GM18858 (cell line): ENCODE measurements around the gene MESP1.

ENCODE experiments used
- ATAC-seq: cut with Tn5 transposase; IDR thresholded peaks from one replicate; pipeline ENCODE4 v1.9.1; 2021; ENCODE audit not compliant: unreplicated experiment

Gene MESP1

DNA sequence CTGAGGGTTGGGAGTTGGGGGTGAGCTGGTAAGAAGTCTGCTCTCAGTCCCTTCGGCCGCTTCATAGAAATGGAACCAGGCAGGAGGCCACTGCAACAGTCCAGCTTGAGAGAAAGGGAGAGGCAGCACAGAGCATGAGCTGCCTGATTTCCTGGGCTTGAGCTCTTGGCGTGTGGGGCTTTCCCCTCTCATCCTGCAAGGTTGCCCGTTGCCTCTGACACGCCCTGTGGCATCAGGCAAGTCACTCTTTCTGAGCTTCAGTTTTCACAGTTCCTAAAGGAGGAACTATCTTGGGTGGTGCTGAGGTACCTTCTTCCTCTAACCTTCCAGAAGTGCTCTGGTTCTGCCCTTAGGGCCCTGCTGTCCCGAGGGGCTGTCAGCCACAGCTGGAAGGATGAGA, 30.0 kb upstream of the MESP1 start:
- ATAC-seq: no peak

DNA sequence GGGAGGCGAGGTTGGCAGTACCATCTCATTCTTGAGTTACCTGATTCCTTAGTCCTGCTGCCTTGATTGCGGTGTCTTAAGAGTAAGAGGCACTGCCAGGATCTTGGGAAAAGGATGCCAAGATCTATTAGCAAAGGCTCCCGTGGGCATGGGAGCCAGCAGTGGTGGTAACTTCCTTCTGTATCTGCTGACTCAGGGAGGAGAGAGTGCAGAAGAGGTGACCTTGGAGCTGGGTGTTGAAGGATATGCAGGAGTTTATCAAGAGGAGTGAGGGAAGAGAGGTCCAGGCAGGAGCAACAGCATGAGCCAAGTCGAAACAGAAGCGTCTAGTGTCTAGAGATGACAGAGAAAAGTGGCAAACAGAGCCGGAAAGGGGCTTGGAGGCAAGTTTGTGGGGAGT, 29.6 kb upstream of the MESP1 start:
- no peak for ATAC-seq

DNA sequence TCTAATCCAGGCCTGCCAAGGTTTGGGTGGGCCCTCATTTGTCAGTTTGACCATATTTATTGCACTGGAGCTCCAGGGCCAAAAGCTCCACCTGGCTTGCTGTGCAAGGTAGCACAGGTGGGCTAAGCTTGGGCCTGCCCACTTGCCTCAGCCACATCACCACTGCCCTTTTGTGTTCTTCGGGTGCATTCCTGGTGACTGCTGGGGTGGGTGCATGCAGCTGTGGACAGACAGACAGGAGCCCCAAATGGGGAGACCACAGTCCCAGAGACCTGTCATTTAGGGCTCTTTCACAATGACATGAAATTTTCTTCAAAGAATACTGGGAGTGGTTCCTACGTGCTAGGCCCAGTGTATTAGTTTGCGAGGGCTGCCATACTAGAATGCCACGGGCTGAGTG, 27.8 kb upstream of the MESP1 start:
- no peak for ATAC-seq

DNA sequence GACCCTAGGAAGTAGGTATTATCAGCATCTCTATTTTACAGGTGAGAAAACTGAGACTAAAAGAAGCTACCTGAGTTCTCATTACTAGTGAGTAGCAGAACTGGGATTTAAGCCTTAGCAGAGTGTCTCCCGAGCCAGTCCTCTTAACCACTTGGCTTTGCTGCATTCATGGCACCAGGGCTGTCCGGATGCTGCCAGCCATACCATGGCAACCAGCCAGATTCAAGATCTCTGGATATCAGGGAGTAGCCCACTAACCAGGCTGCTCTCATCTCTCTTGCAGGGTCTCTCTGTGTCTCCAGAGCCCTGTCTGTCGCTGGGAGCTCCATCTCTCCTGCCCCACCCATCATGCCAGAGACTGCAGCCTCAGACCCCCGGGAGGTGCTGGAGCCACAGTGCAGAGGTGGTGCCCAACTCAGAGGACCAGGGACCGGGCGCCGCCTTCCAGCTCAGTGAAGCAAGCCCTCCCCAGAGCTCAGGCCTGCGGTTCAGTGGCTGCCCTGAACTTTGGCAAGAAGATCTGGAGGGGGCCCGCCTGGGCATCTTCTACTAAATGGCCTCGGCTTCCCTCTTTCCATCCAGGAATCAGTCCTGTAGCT, 26.8 kb upstream of the MESP1 start:
- ATAC-seq: no peak

GRCh38 chr15:89777073-89777751, 26.2 kb upstream of the MESP1 start:
- ATAC-seq: no peak

DNA sequence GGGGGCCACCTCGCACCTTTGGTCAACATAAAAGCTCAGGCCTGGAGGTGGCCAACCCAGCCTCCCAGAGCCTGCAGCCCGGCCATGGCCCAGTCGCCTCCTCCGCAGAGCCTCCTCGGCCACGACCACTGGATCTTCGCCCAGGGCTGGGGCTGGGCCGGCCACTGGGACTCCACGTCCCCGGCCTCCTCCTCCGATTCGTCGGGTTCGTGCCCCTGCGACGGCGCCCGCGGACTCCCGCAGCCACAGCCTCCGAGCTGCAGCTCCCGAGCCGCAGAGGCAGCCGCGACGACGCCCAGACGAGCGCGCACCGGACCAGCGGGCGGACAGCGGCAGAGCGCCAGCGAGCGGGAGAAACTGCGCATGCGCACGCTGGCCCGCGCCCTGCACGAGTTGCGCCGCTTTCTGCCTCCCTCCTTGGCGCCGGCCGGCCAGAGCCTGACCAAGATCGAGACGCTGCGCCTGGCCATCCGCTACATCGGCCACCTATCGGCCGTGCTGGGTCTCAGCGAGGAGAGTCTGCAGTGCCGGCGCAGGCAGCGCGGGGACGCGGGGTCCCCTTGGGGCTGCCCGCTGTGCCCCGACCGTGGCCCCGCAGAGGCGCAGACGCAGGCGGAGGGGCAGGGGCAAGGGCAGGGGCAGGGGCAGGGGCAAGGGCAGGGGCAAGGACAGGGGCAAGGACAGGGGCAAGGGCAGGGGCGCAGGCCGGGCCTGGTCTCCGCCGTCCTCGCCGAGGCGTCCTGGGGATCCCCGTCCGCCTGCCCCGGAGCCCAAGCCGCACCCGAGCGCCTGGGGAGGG, 25.4 kb upstream of the MESP1 start, which contains the start of gene MESP2:
MESP2 (plus strand) TSS at position 59 of the 799 bp plus-strand sequence; CDS start at position 85, 26 bp downstream.
- ATAC-seq: no peak

DNA sequence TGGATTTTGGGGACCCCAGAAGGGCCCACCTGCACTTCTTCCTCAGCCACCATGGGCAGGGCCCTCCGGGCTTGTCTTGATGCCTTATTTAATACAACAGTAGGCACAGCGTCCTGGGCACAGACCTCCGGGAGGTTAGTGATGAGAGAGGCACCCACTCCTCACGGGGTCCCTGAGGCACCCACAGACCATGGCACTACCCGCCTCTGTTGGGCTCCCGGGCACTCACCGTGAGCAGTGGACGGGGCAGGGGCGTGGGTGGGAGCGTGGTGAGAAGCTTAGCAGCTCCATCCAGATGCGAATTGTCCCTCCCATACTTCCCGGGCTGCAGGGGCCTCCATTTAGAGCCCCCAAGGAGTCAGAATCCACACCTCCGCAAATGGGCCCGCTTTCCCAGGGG, 24.8 kb upstream of the MESP1 start:
- ATAC-seq: no peak

GRCh38 chr15:89774492-89774891, 23.4 kb upstream of the MESP1 start:
- no peak for ATAC-seq

DNA sequence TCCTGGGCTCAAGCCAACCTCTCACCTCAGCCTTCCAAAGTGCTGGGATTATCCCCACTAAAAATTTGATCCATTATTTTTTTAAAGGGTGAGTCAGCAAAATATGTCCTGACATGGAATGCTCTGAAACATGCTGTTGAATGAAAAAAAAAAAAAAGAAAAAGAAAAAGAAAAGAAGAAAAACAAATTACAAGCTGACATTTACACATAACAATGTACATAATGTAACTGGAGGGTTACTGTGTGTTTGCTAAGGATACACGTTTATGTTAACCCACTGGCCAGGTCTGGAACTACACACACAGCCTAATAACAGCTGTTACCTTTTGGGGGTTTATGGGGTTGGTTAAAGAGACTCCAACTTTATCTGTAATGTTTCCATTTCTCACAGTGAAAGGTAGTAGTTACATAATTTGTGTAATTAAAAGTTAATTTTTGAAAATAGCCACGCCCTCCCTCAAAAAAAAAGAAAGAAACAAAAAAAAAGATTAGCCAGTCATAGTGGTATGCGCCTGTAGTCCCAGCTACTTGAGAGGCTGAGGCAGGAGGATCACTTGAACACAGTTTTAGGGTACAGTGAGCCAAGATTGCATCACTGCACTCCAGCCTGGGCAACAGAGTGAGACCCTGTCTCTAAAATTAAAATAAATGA, 22.0 kb upstream of the MESP1 start:
- no peak for ATAC-seq

- no peak for ATAC-seq
These were observed 19.0 kb upstream of the MESP1 start for GRCh38 chr15:89770041-89770440.

- no peak for ATAC-seq
These were observed 18.3 kb upstream of the MESP1 start for GRCh38 chr15:89769366-89769765.

GRCh38 chr15:89768071-89768500, 17.0 kb upstream of the MESP1 start:
- ATAC-seq: no peak

GRCh38 chr15:89767411-89767915, 16.4 kb upstream of the MESP1 start:
- no peak for ATAC-seq

- no peak for ATAC-seq
These were observed 15.6 kb upstream of the MESP1 start for GRCh38 chr15:89766357-89767311.

- ATAC-seq: no peak
These were observed 14.6 kb upstream of the MESP1 start for GRCh38 chr15:89765694-89766093.

DNA sequence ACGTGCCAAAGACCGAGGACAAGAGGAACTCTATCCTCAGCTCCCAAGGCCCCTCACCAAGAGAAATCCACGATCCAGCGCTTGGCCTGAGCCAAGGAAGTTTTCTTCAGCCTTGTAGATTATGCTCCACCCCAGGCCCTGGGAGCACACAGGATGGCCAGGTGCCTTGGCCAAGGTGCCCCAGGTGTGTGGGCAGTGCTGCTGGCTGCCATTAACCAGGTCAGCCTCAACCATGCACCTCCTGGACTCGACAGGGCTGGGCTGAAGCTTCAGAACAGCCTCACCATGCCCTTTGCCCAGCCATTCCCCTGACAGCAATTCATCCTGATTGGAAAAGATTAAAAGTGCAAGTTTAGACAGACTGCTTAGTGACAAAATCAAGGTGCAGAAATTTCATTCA, 10.9 kb upstream of the MESP1 start:
- ATAC-seq: no peak

DNA sequence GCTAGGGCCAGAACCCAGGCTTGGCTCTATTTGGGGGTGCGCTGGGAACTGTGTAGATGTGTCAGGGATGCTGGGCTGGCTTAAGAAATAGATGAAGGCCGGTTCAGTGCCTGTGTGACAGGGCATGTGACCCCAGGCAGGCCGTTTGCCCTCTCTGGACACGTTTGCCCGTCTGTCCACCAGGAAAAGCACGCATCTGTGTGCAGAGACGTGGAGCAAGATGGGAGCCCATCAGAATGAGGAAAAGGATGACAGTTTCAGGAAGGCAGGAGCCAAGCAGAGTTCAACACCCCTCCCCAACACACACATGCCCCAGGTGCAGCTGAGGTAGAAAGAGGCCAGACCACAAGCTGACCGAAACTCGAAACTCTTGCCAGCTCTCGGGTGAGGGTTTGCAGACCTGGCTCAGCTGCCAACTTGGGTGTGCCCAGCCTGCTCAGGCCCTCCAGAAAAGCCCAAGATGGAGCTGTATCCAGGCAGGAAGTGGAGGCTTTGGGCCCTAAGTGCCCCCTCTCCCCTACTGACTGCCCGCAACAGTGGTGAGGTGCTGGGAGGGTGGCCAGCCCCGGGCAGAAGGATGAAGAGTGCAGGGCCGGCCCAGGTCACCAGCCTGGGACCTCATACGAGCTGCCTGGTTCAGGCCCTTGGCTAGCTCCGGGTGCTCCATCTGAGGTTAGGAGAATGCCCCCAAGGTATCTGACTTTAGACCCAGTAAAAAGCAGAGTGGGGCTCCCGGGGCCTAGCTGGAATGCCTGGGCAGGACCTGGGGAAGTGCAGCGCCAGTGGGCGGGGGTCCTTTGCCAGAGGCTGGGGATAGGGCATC, 10.2 kb upstream of the MESP1 start:
- ATAC-seq: no peak

DNA sequence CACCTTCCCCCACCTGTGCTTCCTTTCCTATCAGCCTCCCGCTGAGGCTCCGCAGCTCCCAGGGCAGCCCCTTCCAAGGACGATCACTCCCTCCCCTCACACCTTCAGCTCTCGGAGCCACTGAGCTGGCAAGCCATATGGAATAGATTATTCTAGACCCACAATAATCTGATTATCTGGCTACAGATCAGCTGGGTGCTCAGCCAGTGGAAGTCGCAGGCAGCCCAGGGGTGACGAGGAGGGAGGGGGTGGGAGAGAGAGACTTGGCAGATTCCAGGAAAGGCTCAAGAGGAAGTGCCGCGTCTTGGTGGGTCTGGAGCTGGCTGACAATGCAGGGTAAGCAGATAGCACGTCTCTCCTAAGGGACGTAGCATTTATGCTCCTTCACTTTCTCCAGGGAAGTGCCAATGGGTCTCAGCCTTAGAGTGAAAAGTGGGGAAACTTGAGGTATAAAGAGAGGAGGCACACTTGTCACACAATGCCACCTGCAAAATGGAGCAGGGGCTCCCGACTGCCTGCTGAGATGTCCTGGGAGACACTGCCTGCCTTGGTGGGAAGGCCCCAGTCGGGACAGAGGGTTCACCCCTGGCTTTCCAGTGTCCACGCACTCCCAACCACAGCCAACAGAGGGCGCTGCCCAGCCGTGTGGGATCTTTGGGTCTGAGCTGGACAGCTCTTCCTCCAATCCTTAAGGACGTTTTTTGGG, 9.4 kb upstream of the MESP1 start:
- ATAC-seq: no peak

- no peak for ATAC-seq
These were observed 8.8 kb upstream of the MESP1 start for GRCh38 chr15:89759835-89760234.
